Measurements from ENCODE around the gene KRTAP4-16.
"Not testable (repeated sequence)": the region's sequence is repeated elsewhere in the genome, so short reads cannot be mapped to it uniquely, and the experiment has no call there.

- not testable (repeated sequence) for TF ChIP-seq CTCF (IDR thresholded peaks at IDR 0.05); EZH2 (IDR thresholded peaks at IDR 0.05; ENCODE audit: borderline replicate concordance, insufficient read depth, low read depth, low read length, poor library complexity, severe bottlenecking)
These were observed 47.5 kb downstream of the KRTAP4-16 start for GRCh38 chr17:41054556-41054955.

Data from B cell (primary cell).